ENCODE measurements around the gene DMRT2. TPM values are rescaled to one million over a fixed set of nuclear protein-coding genes. Genes with fewer than 3 reads are reported as not detected.

The DMRT2 gene
- total RNA-seq, 1 donor from 2014 or later = 7.2 TPM

DNA sequence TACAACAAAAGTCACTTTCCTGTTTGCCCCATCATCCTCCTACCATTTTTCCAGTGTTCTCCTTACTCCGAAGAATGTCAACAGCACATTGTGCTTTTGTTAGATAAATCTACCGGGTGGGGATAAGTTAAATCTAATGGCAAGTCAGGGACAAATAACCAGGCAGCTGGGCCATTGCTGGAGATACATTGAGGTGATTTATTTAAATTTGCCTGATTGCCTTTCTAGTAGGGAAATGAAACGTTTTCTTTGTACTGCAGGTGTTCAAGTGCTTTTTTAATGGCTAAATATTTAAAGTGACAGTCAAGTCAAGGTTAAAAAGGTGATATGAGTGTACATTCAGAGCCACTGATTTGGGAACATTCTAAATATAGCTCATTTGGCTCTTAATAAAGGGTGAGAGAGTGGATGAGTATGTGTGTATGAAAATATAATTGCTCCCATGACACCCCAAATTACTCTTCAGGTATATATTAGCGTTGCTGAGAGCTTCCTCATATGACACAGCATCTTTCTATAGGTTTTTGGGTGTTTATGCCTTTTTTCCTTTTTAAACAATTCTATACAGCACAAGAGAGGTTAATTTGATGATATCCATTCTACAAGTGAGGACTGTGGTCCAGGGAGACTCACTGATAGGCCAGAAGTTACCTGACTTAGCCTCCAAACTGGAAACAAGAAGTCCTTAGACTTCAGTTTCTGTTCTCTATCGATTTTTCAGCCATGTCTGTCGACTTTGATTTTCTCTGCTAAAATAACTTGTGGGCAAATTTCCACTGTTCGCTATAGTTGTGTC is 51.9 kb downstream of the DMRT2 start:
- peaks cover 0 to 7% of the 10 kb centered on the region in 2 donors for H3K9me3 ChIP-seq
- no peaks in the 10 kb centered on the region for H3K36me3 ChIP-seq
- no peak overlapping the region for H3K27ac ChIP-seq
- H3K27me3 ChIP-seq = no peaks in the 10 kb centered on the region
- TF ChIP-seq CTCF (IDR thresholded peaks at IDR 0.05) = no peak
- DNase-seq (ENCODE audit: low spot score in 2 of 2) = no peak
- intact Hi-C loops (cut with DNase I) = no loop called here
- H3K4me3 ChIP-seq = no peak overlapping the region
- no peaks in the 10 kb centered on the region for H3K4me1 ChIP-seq

DNA sequence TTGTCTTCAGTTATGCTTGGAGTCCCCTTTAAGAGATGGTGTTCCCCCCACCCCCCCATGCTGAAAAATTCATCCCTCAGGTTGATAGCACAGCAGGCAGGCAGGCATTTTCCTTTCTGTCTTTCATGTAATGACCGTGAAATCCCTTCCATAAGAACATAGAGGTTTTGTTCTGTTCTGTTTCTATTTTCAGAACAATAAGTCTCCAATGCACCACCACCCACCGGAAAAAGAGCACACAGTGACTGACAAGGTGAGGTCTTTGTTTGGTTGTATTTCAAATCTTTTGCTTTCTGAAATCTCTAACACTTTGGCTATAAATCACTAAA is 52.4 kb downstream of the DMRT2 start:
- DNase-seq (ENCODE audit: low spot score in 2 of 2) = no peak
- H3K4me1 ChIP-seq = no peaks in the 10 kb centered on the region
- intact Hi-C loops (cut with DNase I) = no loop called here
- H3K36me3 ChIP-seq = no peaks in the 10 kb centered on the region
- no peak overlapping the region for H3K4me3 ChIP-seq
- peaks cover 0 to 7% of the 10 kb centered on the region in 2 donors for H3K9me3 ChIP-seq
- no peaks in the 10 kb centered on the region for H3K27me3 ChIP-seq
- H3K27ac ChIP-seq = no peak overlapping the region
- no peak for TF ChIP-seq CTCF (IDR thresholded peaks at IDR 0.05)

Other genes with a start within 250 kb of the DMRT2 start
- gene DMRT1, start 208.7 kb upstream of the DMRT2 start, total RNA-seq = not detected
- gene DMRT3, start 73.7 kb upstream of the DMRT2 start, total RNA-seq = not detected

Data from ascending aorta (tissue), 2 donors.